SK-N-SH treated with all-trans-retinoic acid at 6 μM for 48 hours (cell line): Measurements from ENCODE around the gene RND3.

Experiments
- ATAC-seq: fragments of 200-7000 bp; cut with Tn5 transposase; 3 replicates; pipeline ENCODE4 v1.9.1; 2020; ENCODE audit warnings: mild to moderate bottlenecking, moderate library complexity
- ARNTL ChIP-seq: fragments of 450-650 bp; formaldehyde crosslinking; IDR thresholded peaks from 2 replicates; pipeline ENCODE4 v1.5.0; 2020; ENCODE audit warnings: low read depth, mild to moderate bottlenecking, moderate library complexity, borderline replicate concordance
- BACH2 ChIP-seq: fragments of 250-450 bp; sonication (Bioruptor Pico); IDR thresholded peaks from 2 replicates; pipeline ENCODE4 v1.9.0; 2021; ENCODE audit warnings: mild to moderate bottlenecking, borderline replicate concordance
- CREB5 ChIP-seq: fragments of 250-450 bp; sonication (Bioruptor Pico); IDR thresholded peaks from 2 replicates; pipeline ENCODE4 v1.5.1; 2020; ENCODE audit warnings: low read depth, mild to moderate bottlenecking, moderate library complexity
- CSDC2 ChIP-seq: fragments of 250-450 bp; sonication (Bioruptor Pico); IDR thresholded peaks from 2 replicates; pipeline ENCODE4 v1.5.0; 2020; ENCODE audit warnings: mild to moderate bottlenecking, moderate library complexity
- CSRNP3 ChIP-seq: fragments of 250-450 bp; sonication (Bioruptor Pico); IDR thresholded peaks from 2 replicates; pipeline ENCODE4 v1.5.1; 2021; ENCODE audit warnings: mild to moderate bottlenecking, moderate library complexity
- ESRRG ChIP-seq: fragments of 250-450 bp; sonication (Bioruptor Pico); IDR thresholded peaks from 2 replicates; pipeline ENCODE4 v1.6.1; 2021; ENCODE audit warnings: mild to moderate bottlenecking
- GLIS3 ChIP-seq: fragments of 250-450 bp; sonication (Bioruptor Pico); IDR thresholded peaks from 2 replicates; pipeline ENCODE4 v1.5.0; 2020; ENCODE audit warnings: mild to moderate bottlenecking, moderate library complexity
- ISL1 ChIP-seq: fragments of 250-450 bp; sonication (Bioruptor Pico); IDR thresholded peaks from 2 replicates; pipeline ENCODE4 v2.1.2; 2022; ENCODE audit warnings: mild to moderate bottlenecking, moderate library complexity
- PATZ1 ChIP-seq: fragments of 250-450 bp; sonication (Bioruptor Pico); IDR thresholded peaks from 2 replicates; pipeline ENCODE4 v1.8.0; 2020; ENCODE audit warnings: mild to moderate bottlenecking, moderate library complexity, borderline replicate concordance
- POU6F1 ChIP-seq: fragments of 250-450 bp; sonication (Bioruptor Pico); IDR thresholded peaks from 2 replicates; pipeline ENCODE4 v1.8.0; 2021; ENCODE audit warnings: low read depth, mild to moderate bottlenecking, moderate library complexity, borderline replicate concordance
- PPARA ChIP-seq: fragments of 250-450 bp; sonication (Bioruptor Pico); IDR thresholded peaks from 2 replicates; pipeline ENCODE4 v1.5.0; 2020; ENCODE audit warnings: mild to moderate bottlenecking, borderline replicate concordance
- RARB ChIP-seq: fragments of 250-450 bp; sonication (Bioruptor Pico); IDR thresholded peaks from 2 replicates; pipeline ENCODE4 v1.8.0; 2021; ENCODE audit warnings: mild to moderate bottlenecking, moderate library complexity
- SNAI2 ChIP-seq: fragments of 250-450 bp; sonication (Bioruptor Pico); IDR thresholded peaks from 2 replicates; pipeline ENCODE4 v1.5.0; 2020; ENCODE audit warnings: mild to moderate bottlenecking, moderate library complexity
- TCF4 ChIP-seq: fragments of 250-450 bp; sonication (Bioruptor Pico); IDR thresholded peaks from 2 replicates; pipeline ENCODE4 v1.8.0; 2021; ENCODE audit warnings: mild to moderate bottlenecking, moderate library complexity, borderline replicate concordance
- TOX ChIP-seq: fragments of 250-450 bp; sonication (Bioruptor Pico); IDR thresholded peaks from 2 replicates; pipeline ENCODE4 v1.8.0; 2021; ENCODE audit warnings: mild to moderate bottlenecking, moderate library complexity, borderline replicate concordance
- TSHZ2 ChIP-seq: fragments of 250-450 bp; sonication (Bioruptor Pico); IDR thresholded peaks from 2 replicates; pipeline ENCODE4 v1.5.0; 2020; ENCODE audit warnings: mild to moderate bottlenecking, moderate library complexity
- ZFP3 ChIP-seq: fragments of 250-450 bp; sonication (Bioruptor Pico); IDR thresholded peaks from 2 replicates; pipeline ENCODE4 v1.5.0; 2020; ENCODE audit warnings: mild to moderate bottlenecking, moderate library complexity
- ZFP30 ChIP-seq: fragments of 450-650 bp; formaldehyde crosslinking; IDR thresholded peaks from 2 replicates; pipeline ENCODE4 v1.5.0; 2022; ENCODE audit warnings: mild to moderate bottlenecking, moderate library complexity
- ZNF565 ChIP-seq: fragments of 450-650 bp; formaldehyde crosslinking; conservative IDR thresholded peaks from 2 replicates; pipeline ENCODE4 v1.5.0; 2020; ENCODE audit warnings: low read depth, mild to moderate bottlenecking, moderate library complexity
- ZNF70 ChIP-seq: fragments of 450-650 bp; formaldehyde crosslinking; IDR thresholded peaks from 2 replicates; pipeline ENCODE4 v1.5.0; 2020; ENCODE audit warnings: mild to moderate bottlenecking, moderate library complexity
- ZNF8 ChIP-seq: fragments of 450-650 bp; formaldehyde crosslinking; IDR thresholded peaks from 2 replicates; pipeline ENCODE4 v1.5.0; 2020; ENCODE audit warnings: mild to moderate bottlenecking, moderate library complexity

The RND3 gene

GRCh38 chr2:150513647-150514046, 26.2 kb upstream of the RND3 start (continued):
- TF ChIP-seq PATZ1 (CRISPR knock-in tag) (no peak), PPARA (CRISPR knock-in tag) (no peak), SNAI2 (CRISPR knock-in tag) (no peak), ISL1 (CRISPR knock-in tag) (no peak), TSHZ2 (no peak)

- ATAC-seq = no peak
- no peak for TF ChIP-seq ZFP3 (CRISPR knock-in tag)
- no peak for TF ChIP-seq POU6F1
- TF ChIP-seq RARB (CRISPR knock-in tag) = no peak
- no peak for TF ChIP-seq ZNF565 (CRISPR knock-in tag)
- TF ChIP-seq CSRNP3 (CRISPR knock-in tag) = no peak
- no peak for TF ChIP-seq TCF4
- no peak for TF ChIP-seq ESRRG (CRISPR knock-in tag)
- no peak for TF ChIP-seq ZFP30 (CRISPR knock-in tag)
- TF ChIP-seq ARNTL (CRISPR knock-in tag) = no peak
- TF ChIP-seq CSDC2 (CRISPR knock-in tag) = no peak
- TF ChIP-seq PATZ1 (CRISPR knock-in tag) = no peak
- no peak for TF ChIP-seq CREB5 (CRISPR knock-in tag)
- TF ChIP-seq PPARA (CRISPR knock-in tag) = no peak
- no peak for TF ChIP-seq BACH2 (CRISPR knock-in tag)
- no peak for TF ChIP-seq SNAI2 (CRISPR knock-in tag)
- no peak for TF ChIP-seq ZNF8
- TF ChIP-seq GLIS3 (CRISPR knock-in tag) = no peak
- TF ChIP-seq TOX (CRISPR knock-in tag) = no peak
- TF ChIP-seq ZNF70 (CRISPR knock-in tag) = no peak
- TF ChIP-seq TSHZ2 = no peak
- TF ChIP-seq, all 23 proteins: peak for 0
Observed at GRCh38 chr2:150508497-150509137, 21.1 kb upstream of the RND3 start.
